GM12891 (cell line): ENCODE results near the gene PCSK6.

Source experiments
- DNase-seq: peaks from one replicate; pipeline ENCODE4 v3.0.0; 2011; ENCODE audit warnings: low spot score; ENCODE audit not compliant: insufficient read length
- FAIRE-seq: peaks from 2 replicates; lab custom pipeline; 2011; peaks lifted over from hg19 to GRCh38; lab: Jason Lieb, UNC
- PAX5 ChIP-seq: IDR thresholded peaks from 2 replicates; pipeline ENCODE4 v1.6.1; 2011; ENCODE audit warnings: low read length, moderate library complexity, mild to moderate bottlenecking; ENCODE audit not compliant: insufficient read depth, severe bottlenecking
- POLR2A ChIP-seq: IDR thresholded peaks from 2 replicates; pipeline ENCODE4 v1.6.1; 2011; ENCODE audit warnings: low read depth, low read length, control low read depth
- POLR2AphosphoS5 ChIP-seq: IDR thresholded peaks from 2 replicates; pipeline ENCODE4 v1.6.1; 2011; ENCODE audit warnings: low read depth, low read length, control low read depth
- POU2F2 ChIP-seq: IDR thresholded peaks from 2 replicates; pipeline ENCODE4 v1.6.1; 2011; ENCODE audit warnings: low read depth, mild to moderate bottlenecking, control low read depth, low read length, moderate library complexity
- SPI1 ChIP-seq: IDR thresholded peaks from 2 replicates; pipeline ENCODE4 v1.6.1; 2011; ENCODE audit warnings: low read depth, low read length, control low read depth
- TAF1 ChIP-seq: IDR thresholded peaks from 2 replicates; pipeline ENCODE4 v1.6.1; 2011; ENCODE audit warnings: low read depth, low read length, control low read depth

PCSK6 gene

GRCh38 chr15:101525087-101525669 lies 35.7 kb upstream of the PCSK6 start:
- FAIRE-seq: no peak
- TF ChIP-seq SPI1 (no peak), POLR2AphosphoS5 (no peak), TAF1 (no peak), PAX5 (no peak), POLR2A (no peak), POU2F2 (no peak)
- no peak for DNase-seq

- FAIRE-seq (no peak), DNase-seq (no peak)
Observed at GRCh38 chr15:101523560-101523940, 34.0 kb upstream of the PCSK6 start.

GRCh38 chr15:101522621-101523559 lies 33.4 kb upstream of the PCSK6 start:
- TF ChIP-seq SPI1 (no peak), POU2F2 (no peak), PAX5 (no peak), TAF1 (no peak), POLR2AphosphoS5 (no peak), POLR2A (no peak)
- no peak for FAIRE-seq
- no peak for DNase-seq

More at GRCh38 chr15:101523560-101523940, 34.0 kb upstream of the PCSK6 start:
- no peak for TF ChIP-seq PAX5
- no peak for TF ChIP-seq SPI1
- TF ChIP-seq POLR2A: no peak
- TF ChIP-seq POU2F2: no peak
- no peak for TF ChIP-seq POLR2AphosphoS5
- TF ChIP-seq TAF1: no peak

- no peak for FAIRE-seq
- TF ChIP-seq POLR2A: no peak
- no peak for TF ChIP-seq TAF1
- no peak for TF ChIP-seq POU2F2
- no peak for TF ChIP-seq SPI1
- TF ChIP-seq POLR2AphosphoS5: no peak
- no peak for TF ChIP-seq PAX5
- DNase-seq: no peak
Observed at GRCh38 chr15:101522091-101522490, 32.6 kb upstream of the PCSK6 start.

GRCh38 chr15:101521591-101521990 lies 32.1 kb upstream of the PCSK6 start:
- no peak for FAIRE-seq
- TF ChIP-seq POU2F2: no peak
- no peak for TF ChIP-seq SPI1
- TF ChIP-seq POLR2A: no peak
- no peak for TF ChIP-seq TAF1
- no peak for TF ChIP-seq PAX5
- no peak for TF ChIP-seq POLR2AphosphoS5
- DNase-seq: no peak

- TF ChIP-seq PAX5: no peak
- TF ChIP-seq TAF1: no peak
- TF ChIP-seq SPI1: no peak
- no peak for TF ChIP-seq POU2F2
- TF ChIP-seq POLR2A: no peak
- no peak for TF ChIP-seq POLR2AphosphoS5
- FAIRE-seq (no peak), DNase-seq (no peak)
Observed at GRCh38 chr15:101521069-101521468, 31.6 kb upstream of the PCSK6 start.

GRCh38 chr15:101520395-101520794 lies 30.9 kb upstream of the PCSK6 start:
- FAIRE-seq: no peak
- TF ChIP-seq TAF1 (no peak), POLR2AphosphoS5 (no peak), POU2F2 (no peak), SPI1 (no peak), PAX5 (no peak), POLR2A (no peak)
- DNase-seq: no peak

GRCh38 chr15:101517504-101517903 lies 28.0 kb upstream of the PCSK6 start:
- DNase-seq (no peak), FAIRE-seq (no peak)
- no peak for TF ChIP-seq POU2F2
- TF ChIP-seq POLR2A: no peak
- TF ChIP-seq TAF1: no peak
- TF ChIP-seq SPI1: no peak
- no peak for TF ChIP-seq POLR2AphosphoS5

- no peak for FAIRE-seq
- TF ChIP-seq SPI1: no peak
- TF ChIP-seq PAX5: no peak
- no peak for TF ChIP-seq POU2F2
- no peak for TF ChIP-seq TAF1
- TF ChIP-seq POLR2AphosphoS5: no peak
- TF ChIP-seq POLR2A: no peak
- DNase-seq: no peak
Observed at GRCh38 chr15:101514318-101514717, 24.8 kb upstream of the PCSK6 start.
